HG03135 (cell line): Measurements from ENCODE around the gene MYRF.

Experiments
- ATAC-seq: cut with Tn5 transposase; IDR thresholded peaks from one replicate; pipeline ENCODE4 v1.9.1; 2021; ENCODE audit warnings: mild to moderate bottlenecking, moderate library complexity; ENCODE audit not compliant: unreplicated experiment

Gene MYRF

DNA sequence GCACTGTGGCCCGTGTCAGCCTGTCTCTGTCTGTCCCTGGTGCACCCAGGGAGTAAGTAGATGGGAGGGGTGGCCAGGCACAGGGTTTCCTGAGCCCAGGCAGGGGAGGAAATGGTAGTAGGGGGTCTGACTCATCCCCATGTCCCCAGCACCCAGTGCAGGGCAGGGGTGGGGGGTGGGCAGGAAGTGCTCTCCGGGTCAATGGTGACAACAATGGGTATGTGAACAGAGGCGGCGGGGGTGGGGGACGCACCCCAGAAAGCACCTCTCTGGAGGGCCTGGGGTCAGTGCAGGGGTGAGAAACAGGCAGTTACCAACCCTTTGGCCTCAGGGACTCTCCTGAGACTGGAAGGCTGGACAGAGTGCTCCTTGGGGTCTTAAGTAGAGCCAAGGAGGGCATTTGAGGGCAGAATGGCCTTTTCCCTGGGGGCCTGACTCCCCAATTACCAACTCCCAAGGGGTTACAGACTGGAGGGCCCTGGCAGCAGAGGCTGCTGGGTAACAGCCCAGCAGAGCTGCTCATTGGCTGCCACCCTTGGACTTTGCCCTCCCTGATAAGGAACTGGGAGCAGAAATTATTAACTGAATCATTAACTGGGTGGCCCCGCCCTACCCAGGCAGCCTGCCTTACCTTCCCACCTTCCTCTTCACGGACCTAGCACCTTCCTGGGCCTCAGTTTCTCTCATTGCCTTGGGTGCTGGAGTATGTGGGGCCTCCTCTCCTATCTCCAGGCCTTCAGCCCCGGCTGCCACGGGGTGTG is 4.2 kb downstream of the MYRF start:
- ATAC-seq, result no peak

DNA sequence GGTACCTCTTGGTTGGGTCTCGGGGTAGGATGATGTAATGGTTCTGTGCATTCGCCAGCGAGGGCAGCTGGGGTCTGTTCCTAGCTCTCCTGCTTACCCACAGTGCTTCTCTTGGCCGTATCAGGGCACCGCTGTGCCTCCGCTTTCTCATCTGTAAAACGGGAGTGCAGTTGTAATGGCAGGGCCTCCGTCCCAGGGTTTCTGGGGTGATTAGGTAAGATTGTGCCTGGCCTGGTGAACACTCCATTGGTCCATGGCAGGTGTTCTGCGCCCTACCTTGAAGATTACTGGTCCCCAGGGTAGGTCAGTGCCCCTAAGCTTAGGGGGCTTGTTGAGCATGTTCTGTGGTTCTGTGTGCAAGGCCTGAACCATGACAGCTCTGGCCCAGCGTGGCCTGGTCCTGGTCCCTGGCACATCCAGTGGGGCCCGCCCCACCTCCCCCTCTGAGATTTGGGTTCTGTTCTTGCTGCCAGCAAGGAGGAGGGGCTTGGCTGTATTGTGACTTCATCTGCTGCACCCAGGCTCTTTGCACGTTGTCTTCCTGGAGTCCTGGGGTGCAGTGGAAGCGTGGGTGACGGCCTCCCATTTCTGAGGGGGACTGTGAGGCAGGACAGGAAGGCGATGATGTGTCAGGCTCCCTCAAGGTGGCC is 4.9 kb downstream of the MYRF start:
- ATAC-seq, result no peak

DNA sequence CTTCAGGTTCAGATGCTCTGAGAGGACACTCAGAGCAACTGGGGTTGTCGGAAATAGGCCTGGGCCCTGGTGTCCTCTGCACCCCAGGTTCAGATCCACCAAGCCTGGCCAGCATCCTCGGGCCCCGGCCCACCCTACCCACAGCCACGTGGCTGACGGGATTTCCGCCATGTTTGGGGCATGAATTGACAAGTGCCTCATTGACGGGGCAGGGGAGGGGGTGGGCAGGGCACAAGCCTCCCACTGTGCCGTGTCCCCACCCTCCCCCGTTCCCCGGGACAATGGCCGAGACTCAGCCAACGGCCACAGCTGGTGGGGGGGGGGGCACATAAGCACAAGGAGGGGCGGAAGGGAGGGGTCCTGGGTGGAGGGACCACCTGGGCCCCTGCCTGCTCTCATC is 8.5 kb downstream of the MYRF start:
- ATAC-seq, result no peak

DNA sequence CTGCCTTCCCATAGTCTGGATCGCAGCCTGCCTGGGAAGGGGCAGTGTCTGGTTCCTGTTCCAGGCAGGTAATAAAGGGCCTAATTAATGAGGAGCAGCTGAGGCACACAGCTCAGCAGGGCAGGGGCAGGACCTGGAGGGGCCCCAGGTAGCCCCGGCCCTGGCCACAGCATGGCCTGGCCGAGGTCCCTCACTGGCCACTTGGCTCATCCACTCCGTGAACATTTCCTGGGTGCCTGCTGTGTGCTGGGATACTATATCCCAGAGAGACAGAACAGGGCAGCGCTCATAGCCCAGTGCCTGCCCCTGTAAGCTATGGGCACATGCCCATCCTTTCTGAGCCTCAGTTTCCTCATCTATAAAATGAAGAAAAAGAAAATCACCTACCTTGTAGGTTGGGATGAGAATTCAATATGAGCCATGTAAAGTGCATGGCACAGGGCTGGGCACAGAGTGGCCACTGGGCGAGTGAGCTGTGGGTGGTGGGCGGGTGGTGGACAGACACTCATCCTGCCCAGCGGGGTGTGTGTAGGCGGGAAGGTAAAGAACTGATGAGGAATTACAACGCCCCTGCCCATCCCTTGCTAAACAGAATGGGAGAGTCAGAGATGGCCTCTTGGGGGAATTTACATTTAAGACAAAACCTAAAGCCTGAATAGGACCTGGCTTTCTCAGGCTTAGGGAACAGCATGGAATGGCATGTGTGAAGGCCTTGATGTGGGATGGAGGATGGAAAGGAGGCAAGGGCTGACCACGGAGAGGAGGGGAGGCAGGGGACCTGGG is 9.2 kb downstream of the MYRF start:
- no peak for ATAC-seq

DNA sequence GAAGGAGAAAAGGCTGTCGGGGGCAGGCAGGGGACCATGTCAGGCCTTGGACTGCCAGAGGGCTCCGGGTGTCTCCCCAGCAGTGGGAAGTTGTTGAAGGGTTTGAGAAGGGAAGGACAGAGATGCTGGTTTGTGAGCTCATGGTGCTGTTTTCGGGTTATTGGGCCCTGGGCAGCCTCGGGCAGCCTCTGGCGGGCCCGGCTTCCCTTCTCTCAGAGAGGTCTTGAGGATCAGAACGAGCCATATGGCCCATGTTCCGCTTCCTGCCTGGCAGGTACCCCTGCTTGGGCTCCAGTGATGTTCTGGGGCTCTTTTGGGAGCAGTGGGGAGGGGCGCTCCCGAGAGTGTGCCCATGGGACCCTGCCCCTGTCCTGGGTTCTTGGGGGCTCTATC is 9.8 kb downstream of the MYRF start:
- ATAC-seq, result no peak

DNA sequence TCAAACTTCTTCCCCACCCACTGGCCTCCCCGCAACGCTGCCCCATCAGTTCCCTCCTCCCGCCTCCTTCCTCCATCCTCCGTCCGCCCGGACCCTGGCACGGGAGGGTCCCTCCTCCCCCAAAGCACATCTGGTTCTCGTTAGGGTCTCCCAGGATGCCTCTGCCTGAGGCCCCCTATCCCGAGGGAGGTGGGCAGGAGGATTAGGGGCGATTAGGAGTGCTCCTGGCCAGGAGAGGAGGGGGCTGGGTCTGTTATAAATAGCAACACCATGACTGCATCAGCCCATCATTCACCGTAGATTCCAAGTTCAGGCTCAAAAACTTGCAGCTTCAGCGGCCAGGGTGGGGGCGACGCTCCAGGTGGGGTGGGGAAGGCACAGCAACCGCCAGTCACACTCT is 10.4 kb downstream of the MYRF start:
- no peak for ATAC-seq

DNA sequence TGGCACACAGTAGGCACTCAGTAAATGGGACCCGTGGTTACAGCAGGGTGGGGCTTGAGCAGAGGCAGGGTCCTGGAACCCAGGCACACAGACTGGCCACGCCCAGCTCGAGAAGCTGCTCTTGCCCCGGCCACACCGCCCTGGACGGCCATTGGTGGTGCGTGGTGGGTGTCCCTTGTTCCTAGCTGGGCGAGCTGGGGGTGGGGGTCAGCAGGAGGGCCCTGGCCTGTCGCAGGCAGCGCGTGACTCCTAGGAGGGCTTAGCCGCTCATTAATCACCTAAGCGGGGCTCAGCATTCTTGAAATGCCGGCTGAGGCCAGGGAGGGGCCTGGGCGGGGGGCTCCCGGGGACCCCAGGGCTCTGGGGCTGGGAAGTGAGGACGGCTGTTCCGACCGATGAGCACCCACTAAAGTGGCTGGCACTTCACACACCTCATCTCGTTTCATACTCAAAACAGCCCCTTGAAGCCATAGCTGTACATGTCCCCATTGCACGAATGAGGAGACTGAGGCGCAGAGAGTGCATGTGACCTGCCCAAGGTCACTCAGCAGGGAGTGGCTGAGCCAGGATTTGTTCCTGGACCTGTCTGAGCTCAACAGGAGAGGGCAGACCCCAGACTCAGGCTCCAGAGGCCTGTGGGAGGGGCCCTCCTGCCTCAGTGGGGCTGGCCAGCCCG is 11.6 kb downstream of the MYRF start:
- ATAC-seq, result no peak

DNA sequence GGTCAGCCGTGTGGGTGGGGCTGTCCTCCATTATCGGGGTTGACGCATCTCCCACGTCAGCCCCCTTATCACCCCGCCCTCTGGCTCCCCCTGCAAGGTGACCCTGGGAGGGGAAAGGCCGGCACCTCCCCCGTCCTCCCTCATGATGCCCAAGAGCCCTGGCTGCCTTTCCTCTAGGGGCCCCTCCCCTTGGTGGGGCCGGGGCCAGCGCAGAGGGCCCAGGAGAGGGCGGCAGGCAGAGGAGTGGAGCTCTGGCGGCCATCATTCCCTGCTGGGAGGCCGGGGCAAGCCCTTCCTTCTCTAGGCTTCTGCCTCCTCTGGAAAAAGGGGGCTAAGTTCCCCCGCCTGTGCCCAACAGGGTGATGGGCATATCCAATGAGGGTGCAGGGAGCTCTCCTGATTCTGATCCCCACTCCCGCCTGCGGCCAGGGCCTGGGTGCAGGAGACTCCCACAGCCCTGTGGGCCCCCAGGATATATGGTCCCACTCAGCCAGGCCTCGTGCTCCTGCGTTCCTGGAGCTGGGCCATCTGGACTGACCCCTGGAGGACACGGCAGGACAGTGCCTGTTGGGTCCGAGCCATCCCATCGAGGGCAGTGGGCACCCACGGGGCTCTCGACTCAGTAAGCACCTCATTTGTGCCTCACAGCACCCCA is 12.3 kb downstream of the MYRF start:
- no peak for ATAC-seq

DNA sequence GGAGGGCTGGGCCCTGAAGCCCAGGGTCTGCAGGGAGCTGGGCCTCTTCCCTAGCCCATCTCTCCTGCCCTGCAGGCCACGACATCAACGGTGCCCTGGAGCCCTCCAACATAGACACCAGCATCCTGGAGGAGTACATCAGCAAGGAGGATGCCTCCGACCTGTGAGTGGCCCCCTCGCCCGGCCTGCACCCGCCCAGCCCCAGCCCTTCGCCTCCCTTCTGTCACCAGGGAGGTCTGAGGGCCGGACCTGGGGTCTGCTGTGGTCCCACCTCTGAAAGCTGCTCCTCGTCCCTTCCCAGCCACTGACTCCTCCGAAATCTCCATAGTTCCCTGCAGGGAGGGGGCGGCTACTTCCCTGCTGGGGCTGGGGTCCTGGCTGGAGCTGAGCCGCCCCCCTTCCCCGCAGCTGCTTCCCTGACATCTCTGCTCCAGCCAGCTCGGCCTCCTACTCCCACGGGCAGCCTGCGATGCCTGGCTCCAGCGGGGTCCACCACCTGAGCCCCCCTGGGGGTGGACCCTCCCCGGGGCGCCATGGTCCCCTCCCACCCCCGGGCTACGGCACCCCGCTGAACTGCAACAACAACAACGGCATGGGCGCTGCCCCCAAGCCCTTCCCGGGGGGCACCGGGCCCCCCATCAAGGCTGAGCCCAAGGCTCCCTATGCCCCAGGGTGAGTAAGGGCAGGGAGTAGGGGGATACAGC is 13.3 kb downstream of the MYRF start:
- no peak for ATAC-seq

DNA sequence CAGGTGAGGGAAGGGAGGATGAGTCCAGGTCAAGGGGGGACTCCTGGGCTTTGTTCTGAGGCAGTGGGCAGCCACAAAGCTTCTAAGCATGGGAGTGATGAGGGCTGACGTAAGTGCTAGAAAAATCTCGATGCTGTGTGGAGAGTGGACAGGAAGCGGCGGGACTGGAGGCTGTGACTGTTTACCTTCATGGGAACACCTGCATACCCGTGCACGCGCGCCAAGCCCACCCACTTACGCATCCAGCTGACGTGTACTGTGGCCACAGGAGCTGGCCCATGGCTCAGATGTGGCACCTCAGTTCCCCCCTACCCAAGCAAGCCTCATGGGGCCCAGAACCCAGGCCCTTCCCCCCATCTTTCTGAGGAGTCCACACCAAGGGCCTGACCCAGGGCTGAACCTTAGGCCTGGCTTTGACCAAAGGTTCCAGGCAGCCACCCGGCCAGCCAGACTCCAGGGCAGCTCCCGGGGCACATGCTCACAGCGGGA is 14.0 kb downstream of the MYRF start:
- ATAC-seq, result no peak

DNA sequence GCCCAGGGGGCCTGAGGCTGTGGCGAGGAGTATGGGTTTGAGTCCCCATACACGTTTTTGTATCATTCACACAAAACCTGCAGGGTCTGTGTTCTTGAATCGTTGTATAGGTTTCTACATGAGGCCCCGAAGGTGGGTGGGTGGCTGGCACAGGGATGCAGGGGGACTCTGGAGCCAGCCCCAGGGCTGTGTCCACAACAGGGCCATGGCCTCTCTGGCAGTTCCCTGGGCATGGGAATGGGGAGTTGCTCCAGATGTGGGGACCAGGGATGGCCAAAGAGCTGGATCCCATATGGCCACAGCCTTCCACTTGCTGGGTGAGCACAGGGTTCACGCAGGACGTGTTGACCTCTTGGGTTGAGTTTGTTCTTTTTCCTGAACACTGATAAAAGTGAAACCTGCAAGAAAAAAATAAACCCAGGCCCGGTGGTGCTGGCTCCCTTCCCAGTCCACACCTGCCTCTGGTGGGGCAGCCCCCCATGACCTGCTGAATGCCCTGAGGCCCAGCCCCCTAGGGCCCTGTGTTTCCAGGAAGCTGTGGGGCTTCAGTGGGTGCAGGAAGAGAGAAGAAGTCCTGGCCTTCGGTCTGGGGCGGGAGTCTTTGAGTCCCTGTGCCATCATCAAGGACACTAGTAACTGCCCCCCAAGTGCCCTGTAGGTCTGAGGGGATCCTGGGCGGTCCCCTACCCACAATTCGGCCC is 16.1 kb downstream of the MYRF start:
- no peak for ATAC-seq

DNA sequence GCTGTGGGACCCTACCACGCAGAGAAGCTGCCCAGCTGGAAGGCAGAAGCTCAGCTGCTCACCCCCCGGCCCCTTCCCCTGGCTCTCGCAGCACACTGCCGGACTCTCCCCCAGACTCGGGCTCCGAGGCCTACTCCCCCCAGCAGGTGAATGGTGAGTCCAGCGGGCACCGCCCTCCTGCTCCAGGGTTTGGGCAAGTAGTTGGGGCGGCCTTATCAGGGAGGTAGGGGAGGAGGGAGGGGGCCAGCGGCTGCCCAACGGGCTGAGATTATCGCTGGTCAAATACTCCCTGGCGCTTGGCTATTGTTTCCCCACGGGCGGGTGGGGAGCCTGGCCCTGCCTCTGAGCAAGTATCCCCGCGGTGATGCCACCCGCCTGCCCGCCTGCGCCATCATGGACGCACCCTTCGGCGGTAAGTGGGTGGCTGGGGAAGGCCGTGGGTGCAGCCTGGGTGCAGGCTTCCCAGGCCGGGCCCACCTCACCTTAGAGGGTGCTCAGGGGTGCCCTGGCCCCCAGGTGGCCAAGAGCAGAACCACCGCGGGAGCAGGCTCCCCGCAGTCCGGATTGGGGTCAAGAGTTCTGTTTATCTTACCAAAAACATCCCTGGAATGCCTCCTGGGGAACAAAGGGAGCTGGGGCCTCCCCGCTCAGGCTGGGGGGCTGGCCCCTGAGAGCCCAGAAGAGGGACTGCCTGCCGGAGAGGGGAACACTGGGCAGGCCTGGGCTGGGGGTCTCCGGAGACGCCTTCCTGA is 16.9 kb downstream of the MYRF start:
- ATAC-seq, result no peak

DNA sequence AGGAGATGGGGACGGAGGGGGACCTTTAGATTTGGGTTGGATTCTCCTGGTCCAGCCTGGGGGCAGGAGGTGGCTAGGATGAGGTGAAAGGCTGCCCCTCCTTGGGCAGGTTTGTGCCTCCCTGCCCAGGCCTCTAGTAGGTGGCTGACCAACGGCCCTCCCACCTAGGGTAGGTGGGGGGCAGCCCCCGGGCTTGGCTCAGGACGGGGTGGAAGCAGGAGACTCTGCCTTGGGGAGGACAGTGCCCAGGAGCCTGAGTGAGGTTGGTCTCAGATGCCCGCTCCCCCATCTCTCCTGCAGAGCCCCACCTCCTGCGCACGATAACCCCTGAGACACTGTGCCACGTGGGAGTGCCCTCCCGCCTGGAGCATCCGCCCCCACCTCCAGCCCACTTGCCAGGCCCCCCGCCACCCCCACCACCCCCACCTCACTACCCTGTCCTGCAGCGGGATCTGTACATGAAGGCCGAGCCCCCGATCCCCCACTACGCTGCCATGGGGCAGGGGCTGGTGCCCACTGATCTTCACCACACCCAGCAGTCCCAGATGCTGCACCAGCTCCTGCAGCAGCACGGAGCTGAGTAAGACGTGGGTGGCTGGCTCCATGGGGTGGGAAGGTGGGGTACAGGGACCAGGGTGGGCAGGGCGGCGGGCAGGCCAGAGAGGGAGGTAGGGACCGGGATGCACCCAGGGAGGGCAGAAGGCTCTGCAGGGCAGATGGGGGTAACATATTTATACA is 17.7 kb downstream of the MYRF start:
- ATAC-seq, result no peak

DNA sequence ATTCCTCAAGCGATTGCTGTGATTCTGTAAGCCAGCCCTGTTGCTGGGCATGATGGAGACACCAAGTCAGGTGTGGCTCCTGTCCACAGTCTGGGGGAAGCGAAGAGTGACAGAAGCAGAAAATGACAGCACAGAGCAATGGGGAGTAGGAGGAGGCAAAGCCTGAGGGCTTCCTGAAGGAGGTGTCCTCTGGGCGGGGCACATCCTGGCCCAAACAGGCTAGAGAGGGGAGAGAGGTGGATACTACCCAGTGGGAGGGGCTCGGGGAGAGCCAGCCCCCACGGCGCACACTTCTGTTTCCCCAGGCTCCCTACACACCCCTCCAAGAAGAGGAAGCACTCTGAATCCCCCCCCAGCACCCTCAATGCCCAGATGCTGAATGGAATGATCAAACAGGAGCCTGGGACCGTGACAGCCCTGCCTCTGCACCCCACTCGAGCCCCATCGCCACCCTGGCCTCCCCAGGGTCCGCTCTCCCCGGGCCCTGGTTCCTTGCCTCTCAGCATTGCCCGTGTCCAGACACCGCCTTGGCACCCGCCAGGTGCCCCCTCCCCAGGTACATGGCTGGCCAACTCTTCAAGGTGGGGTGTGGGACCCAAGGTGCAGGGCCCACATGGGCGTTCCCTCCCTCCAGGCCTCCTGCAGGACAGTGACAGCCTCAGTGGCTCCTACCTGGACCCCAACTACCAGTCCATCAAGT is 18.9 kb downstream of the MYRF start:
- no peak for ATAC-seq

DNA sequence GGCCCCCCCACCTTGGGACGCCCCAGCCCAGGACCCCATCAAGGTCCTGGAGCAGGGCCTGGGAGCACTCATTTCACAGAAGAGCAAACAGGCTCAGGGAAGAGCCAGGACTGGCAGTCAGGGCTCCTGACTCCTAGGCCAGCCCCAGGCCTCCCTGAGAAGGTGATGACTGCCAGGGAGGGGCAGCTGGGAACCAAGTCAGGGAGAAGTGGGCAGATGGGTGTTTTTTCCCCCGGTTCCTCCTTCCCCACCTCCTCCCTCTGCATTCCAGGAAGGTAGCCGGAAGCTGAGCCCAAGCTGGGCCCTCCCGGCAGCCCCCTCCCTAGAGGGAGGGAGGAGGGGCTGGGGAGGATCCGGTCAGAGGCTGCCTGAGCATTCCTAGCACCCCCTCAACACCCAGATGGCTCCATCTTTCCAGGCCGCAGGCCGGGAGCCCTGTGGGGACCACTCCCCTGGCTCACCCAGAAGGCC is 19.6 kb downstream of the MYRF start:
- ATAC-seq, result no peak

DNA sequence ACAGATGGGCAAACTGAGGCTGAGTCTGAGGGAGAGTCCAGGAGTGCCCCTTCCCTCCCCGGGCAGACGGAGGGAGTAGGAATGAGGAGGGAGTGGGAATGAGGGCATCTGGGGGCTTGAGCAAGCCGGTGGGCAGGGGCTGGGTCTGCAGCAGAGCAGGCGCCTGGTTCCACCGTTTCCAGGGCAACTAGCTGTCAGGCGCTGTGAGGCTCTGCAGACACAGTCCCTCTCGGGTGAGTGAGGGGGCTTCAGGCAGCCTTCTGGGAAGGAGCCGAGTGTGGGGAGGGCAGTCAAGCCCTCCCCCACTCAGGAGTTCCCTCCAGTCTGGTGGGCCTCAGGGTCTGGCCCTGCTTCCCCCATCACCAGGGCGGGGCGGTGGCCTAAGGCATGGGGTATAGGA is 20.9 kb downstream of the MYRF start:
- ATAC-seq, result no peak

DNA sequence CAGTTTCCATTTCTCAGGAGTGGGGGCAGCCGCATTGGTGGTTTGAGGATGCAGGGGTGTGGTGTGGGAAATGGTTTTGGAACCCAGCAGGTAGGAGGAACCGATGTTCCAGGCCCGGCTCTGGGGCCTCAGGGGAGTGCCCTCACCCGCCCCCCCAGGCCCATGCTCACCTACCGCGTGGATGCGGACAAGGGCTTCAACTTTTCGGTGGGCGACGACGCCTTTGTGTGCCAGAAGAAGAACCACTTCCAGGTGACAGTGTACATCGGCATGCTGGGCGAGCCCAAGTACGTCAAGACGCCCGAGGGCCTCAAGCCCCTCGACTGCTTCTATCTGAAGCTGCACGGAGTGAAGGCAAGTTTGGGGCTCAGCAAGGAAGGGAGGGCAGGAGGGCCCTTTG is 21.4 kb downstream of the MYRF start:
- ATAC-seq, result no peak
